Activated naive CD8-positive, alpha-beta T cell treated with anti-CD3 and anti-CD28 coated beads for 36 hours (primary cell): ENCODE measurements around the gene LRRFIP2. TPM values are rescaled to one million over a fixed set of nuclear protein-coding genes. Genes with fewer than 3 reads are reported as not detected.

Source experiments
- DNase-seq: peaks from one replicate; pipeline ENCODE4 v3.0.0; 2021
- H3K27ac Mint-ChIP-seq: one replicate; pipeline ENCODE4 v1.8.0; 2022; ENCODE audit warnings: mild to moderate bottlenecking, moderate library complexity, mixed read lengths
- H3K27me3 Mint-ChIP-seq: one replicate; pipeline ENCODE4 v1.8.0; 2022; ENCODE audit warnings: mild to moderate bottlenecking, mixed read lengths
- H3K36me3 Mint-ChIP-seq: one replicate; pipeline ENCODE4 v1.8.0; 2021; ENCODE audit warnings: mild to moderate bottlenecking, mixed read lengths
- H3K4me1 Mint-ChIP-seq: one replicate; pipeline ENCODE4 v1.8.0; 2021; ENCODE audit warnings: mixed read lengths
- H3K4me3 Mint-ChIP-seq: one replicate; pipeline ENCODE4 v1.8.0; 2022; ENCODE audit warnings: mild to moderate bottlenecking, moderate library complexity, mixed read lengths
- H3K9me3 Mint-ChIP-seq: one replicate; pipeline ENCODE4 v1.8.0; 2022; ENCODE audit warnings: mixed read lengths
- total RNA-seq, 2 experiments: library from RNA; stranded (reverse); gene quantifications; one replicate each; pipeline ENCODE4 v1.2.3, GENCODE V29; 2021

The LRRFIP2 gene
- total RNA-seq, 2 experiments from 2014 or later, result 22.4 to 23.2 TPM

GRCh38 chr3:37140899-37141541 lies 33.4 kb downstream of the LRRFIP2 start:
- Mint-ChIP-seq H3K36me3 (peaks cover 11% of the 10 kb centered on the region), H3K27me3 (no peaks in the 10 kb centered on the region), H3K27ac (no peak overlapping the region), H3K4me3 (no peak overlapping the region), H3K9me3 (no peaks in the 10 kb centered on the region), H3K4me1 (peaks cover 9% of the 10 kb centered on the region)
- no peak for DNase-seq

GRCh38 chr3:37139567-37140052 lies 34.8 kb downstream of the LRRFIP2 start:
- H3K9me3 Mint-ChIP-seq, result no peaks in the 10 kb centered on the region
- H3K27me3 Mint-ChIP-seq, result no peaks in the 10 kb centered on the region
- no peak overlapping the region for H3K4me3 Mint-ChIP-seq
- H3K27ac Mint-ChIP-seq, result no peak overlapping the region
- H3K4me1 Mint-ChIP-seq, result peaks cover 5% of the 10 kb centered on the region
- DNase-seq, result no peak
- peaks cover 11% of the 10 kb centered on the region for H3K36me3 Mint-ChIP-seq

- H3K9me3 Mint-ChIP-seq, result no peaks in the 10 kb centered on the region
- no peaks in the 10 kb centered on the region for H3K27me3 Mint-ChIP-seq
- no peak overlapping the region for H3K4me3 Mint-ChIP-seq
- peaks cover 5% of the 10 kb centered on the region for H3K4me1 Mint-ChIP-seq
- H3K36me3 Mint-ChIP-seq, result peaks cover 8% of the 10 kb centered on the region
- no peak for DNase-seq
- H3K27ac Mint-ChIP-seq, result no peak overlapping the region
Observed at GRCh38 chr3:37138816-37139215, 35.6 kb downstream of the LRRFIP2 start.

GRCh38 chr3:37137516-37137915 lies 36.9 kb downstream of the LRRFIP2 start:
- Mint-ChIP-seq H3K36me3 (peaks cover 2% of the 10 kb centered on the region), H3K27ac (no peak overlapping the region), H3K4me3 (no peak overlapping the region), H3K9me3 (no peaks in the 10 kb centered on the region), H3K4me1 (peaks cover 5% of the 10 kb centered on the region), H3K27me3 (no peaks in the 10 kb centered on the region)
- DNase-seq, result no peak

- no peak overlapping the region for H3K27ac Mint-ChIP-seq
- peaks cover 2% of the 10 kb centered on the region for H3K36me3 Mint-ChIP-seq
- no peaks in the 10 kb centered on the region for H3K9me3 Mint-ChIP-seq
- H3K27me3 Mint-ChIP-seq, result no peaks in the 10 kb centered on the region
- H3K4me3 Mint-ChIP-seq, result no peak overlapping the region
- H3K4me1 Mint-ChIP-seq, result peaks cover 8% of the 10 kb centered on the region
- DNase-seq, result no peak
Observed at GRCh38 chr3:37136067-37136466, 38.3 kb downstream of the LRRFIP2 start.

- H3K27me3 Mint-ChIP-seq, result no peaks in the 10 kb centered on the region
Observed at GRCh38 chr3:37135561-37135960, 38.8 kb downstream of the LRRFIP2 start.

GRCh38 chr3:37132334-37132733 lies 42.0 kb downstream of the LRRFIP2 start:
- H3K27me3 Mint-ChIP-seq, result no peaks in the 10 kb centered on the region
- peaks cover 2% of the 10 kb centered on the region for H3K36me3 Mint-ChIP-seq
- H3K4me1 Mint-ChIP-seq, result peaks cover 14% of the 10 kb centered on the region
- H3K27ac Mint-ChIP-seq, result no peak overlapping the region
- no peak overlapping the region for H3K4me3 Mint-ChIP-seq
- DNase-seq, result no peak
- H3K9me3 Mint-ChIP-seq, result no peaks in the 10 kb centered on the region

More at GRCh38 chr3:37135561-37135960, 38.8 kb downstream of the LRRFIP2 start:
- no peak for DNase-seq
- no peak overlapping the region for H3K4me3 Mint-ChIP-seq
- no peak overlapping the region for H3K27ac Mint-ChIP-seq
- H3K9me3 Mint-ChIP-seq, result no peaks in the 10 kb centered on the region
- H3K36me3 Mint-ChIP-seq, result peaks cover 2% of the 10 kb centered on the region
- H3K4me1 Mint-ChIP-seq, result peaks cover 9% of the 10 kb centered on the region

- no peaks in the 10 kb centered on the region for H3K27me3 Mint-ChIP-seq
- H3K9me3 Mint-ChIP-seq, result no peaks in the 10 kb centered on the region
- H3K4me1 Mint-ChIP-seq, result peaks cover 14% of the 10 kb centered on the region
- no peaks in the 10 kb centered on the region for H3K36me3 Mint-ChIP-seq
- no peak overlapping the region for H3K4me3 Mint-ChIP-seq
- no peak for DNase-seq
- no peak overlapping the region for H3K27ac Mint-ChIP-seq
Observed at GRCh38 chr3:37131860-37132144, 42.6 kb downstream of the LRRFIP2 start.

GRCh38 chr3:37130984-37131859 lies 43.2 kb downstream of the LRRFIP2 start:
- Mint-ChIP-seq H3K9me3 (no peaks in the 10 kb centered on the region), H3K27ac (no peak overlapping the region), H3K27me3 (no peaks in the 10 kb centered on the region), H3K4me3 (no peak overlapping the region), H3K4me1 (peaks cover 14% of the 10 kb centered on the region), H3K36me3 (no peaks in the 10 kb centered on the region)
- no peak for DNase-seq

GRCh38 chr3:37130448-37130847 lies 43.9 kb downstream of the LRRFIP2 start:
- Mint-ChIP-seq H3K27me3 (no peaks in the 10 kb centered on the region), H3K4me1 (peaks cover 14% of the 10 kb centered on the region), H3K9me3 (no peaks in the 10 kb centered on the region), H3K36me3 (no peaks in the 10 kb centered on the region), H3K4me3 (no peak overlapping the region), H3K27ac (no peak overlapping the region)
- no peak for DNase-seq

- no peaks in the 10 kb centered on the region for H3K36me3 Mint-ChIP-seq
- no peaks in the 10 kb centered on the region for H3K27me3 Mint-ChIP-seq
- peaks cover 18% of the 10 kb centered on the region for H3K4me1 Mint-ChIP-seq
- no peak overlapping the region for H3K4me3 Mint-ChIP-seq
- DNase-seq, result no peak
- H3K27ac Mint-ChIP-seq, result no peak overlapping the region
- no peaks in the 10 kb centered on the region for H3K9me3 Mint-ChIP-seq
Observed at GRCh38 chr3:37129871-37130270, 44.5 kb downstream of the LRRFIP2 start.

GRCh38 chr3:37127340-37127739 lies 47.0 kb downstream of the LRRFIP2 start:
- H3K9me3 Mint-ChIP-seq, result no peaks in the 10 kb centered on the region
- H3K27me3 Mint-ChIP-seq, result no peaks in the 10 kb centered on the region
- H3K4me3 Mint-ChIP-seq, result no peak overlapping the region
- peaks cover 20% of the 10 kb centered on the region for H3K4me1 Mint-ChIP-seq
- H3K36me3 Mint-ChIP-seq, result peaks cover under 1% of the 10 kb centered on the region
- H3K27ac Mint-ChIP-seq, result no peak overlapping the region
- DNase-seq, result no peak

- Mint-ChIP-seq H3K27me3 (no peaks in the 10 kb centered on the region), H3K4me1 (peaks cover 20% of the 10 kb centered on the region), H3K27ac (no peak overlapping the region), H3K36me3 (peaks cover 5% of the 10 kb centered on the region), H3K4me3 (no peak overlapping the region), H3K9me3 (peaks cover 3% of the 10 kb centered on the region)
- no peak for DNase-seq
Observed at GRCh38 chr3:37126856-37127255, 47.5 kb downstream of the LRRFIP2 start.

GRCh38 chr3:37125195-37126073 lies 48.9 kb downstream of the LRRFIP2 start:
- H3K36me3 Mint-ChIP-seq, result peaks cover 9% of the 10 kb centered on the region
- no peak overlapping the region for H3K27ac Mint-ChIP-seq
- H3K4me1 Mint-ChIP-seq, result peaks cover 16% of the 10 kb centered on the region
- H3K4me3 Mint-ChIP-seq, result no peak overlapping the region
- H3K9me3 Mint-ChIP-seq, result peaks cover 3% of the 10 kb centered on the region
- H3K27me3 Mint-ChIP-seq, result no peaks in the 10 kb centered on the region
- no peak for DNase-seq

GRCh38 chr3:37124435-37124834 lies 49.9 kb downstream of the LRRFIP2 start:
- H3K4me1 Mint-ChIP-seq, result peaks cover 11% of the 10 kb centered on the region
- H3K36me3 Mint-ChIP-seq, result peaks cover 9% of the 10 kb centered on the region
- peaks cover 3% of the 10 kb centered on the region for H3K9me3 Mint-ChIP-seq
- no peaks in the 10 kb centered on the region for H3K27me3 Mint-ChIP-seq
- no peak for DNase-seq
- H3K27ac Mint-ChIP-seq, result no peak overlapping the region
- H3K4me3 Mint-ChIP-seq, result no peak overlapping the region
